H9 (cell line): ENCODE measurements around the gene PCDH9. TPM values are rescaled to one million over a fixed set of nuclear protein-coding genes. Genes with fewer than 3 reads are reported as not detected.

Experiments used
- DNase-seq: peaks from one replicate; pipeline ENCODE4 v3.0.0-alpha.2; 2017
- H2AFZ ChIP-seq: one replicate; pipeline ENCODE4 v1.6.1; 2013; ENCODE audit warnings: mild to moderate bottlenecking, low read length, control low read depth, moderate library complexity
- H2AK5ac ChIP-seq: 2 replicates; pipeline ENCODE4 v1.6.1; 2013; ENCODE audit warnings: low read length, control low read depth, mixed read lengths; ENCODE audit not compliant: insufficient read length
- H2BK120ac ChIP-seq: one replicate; pipeline ENCODE4 v1.6.1; 2013; ENCODE audit warnings: low read depth, mild to moderate bottlenecking, low read length, control low read depth, inconsistent platforms; ENCODE audit not compliant: poor library complexity, severe bottlenecking
- H2BK12ac ChIP-seq: 2 replicates; pipeline ENCODE4 v1.6.1; 2013; ENCODE audit warnings: low read length, control low read depth, mixed read lengths, low read depth; ENCODE audit not compliant: insufficient read length
- H2BK15ac ChIP-seq: 2 replicates; pipeline ENCODE4 v1.6.1; 2013; ENCODE audit warnings: low read depth, low read length, control low read depth
- H2BK20ac ChIP-seq: one replicate; pipeline ENCODE4 v1.6.1; 2013; ENCODE audit warnings: low read depth, mild to moderate bottlenecking, low read length, control low read depth, inconsistent platforms; ENCODE audit not compliant: poor library complexity, severe bottlenecking
- H2BK5ac ChIP-seq: 2 replicates; pipeline ENCODE4 v1.6.1; 2013; ENCODE audit warnings: low read length, control low read depth, mixed read lengths; ENCODE audit not compliant: insufficient read length
- H3K14ac ChIP-seq: 2 replicates; pipeline ENCODE4 v1.6.1; 2013; ENCODE audit warnings: low read length, control low read depth; ENCODE audit not compliant: insufficient read depth
- H3K18ac ChIP-seq: 2 replicates; pipeline ENCODE4 v1.6.1; 2013; ENCODE audit warnings: low read depth, mild to moderate bottlenecking, mixed read lengths, low read length, control low read depth; ENCODE audit not compliant: insufficient read length
- H3K23ac ChIP-seq: 2 replicates; pipeline ENCODE4 v1.6.1; 2013; ENCODE audit warnings: low read length, control low read depth, mixed read lengths, low read depth; ENCODE audit not compliant: insufficient read length
- H3K23me2 ChIP-seq: 2 replicates; pipeline ENCODE4 v1.6.1; 2013; ENCODE audit warnings: low read depth, mild to moderate bottlenecking, mixed read lengths, low read length, control low read depth; ENCODE audit not compliant: insufficient read length, poor library complexity, severe bottlenecking
- H3K27ac ChIP-seq: 2 replicates; pipeline ENCODE4 v1.5.1; 2013; ENCODE audit warnings: low read length, control low read depth, mixed read lengths, low read depth; ENCODE audit not compliant: insufficient read length
- H3K27me3 ChIP-seq: 2 replicates; pipeline ENCODE4 v1.6.1; 2013; ENCODE audit warnings: low read length, control low read depth, inconsistent platforms; ENCODE audit not compliant: insufficient read depth
- H3K4ac ChIP-seq: 2 replicates; pipeline ENCODE4 v1.6.1; 2013; ENCODE audit warnings: low read depth, mild to moderate bottlenecking, control low read depth, inconsistent platforms, low read length, moderate library complexity
- H3K4me1 ChIP-seq: 2 replicates; pipeline ENCODE4 v1.6.1; 2013; ENCODE audit warnings: low read length, control low read depth, inconsistent platforms; ENCODE audit not compliant: insufficient read depth
- H3K4me2 ChIP-seq: 2 replicates; pipeline ENCODE4 v1.6.1; 2013; ENCODE audit warnings: low read length, control low read depth, mixed read lengths; ENCODE audit not compliant: insufficient read length, insufficient read depth
- H3K56ac ChIP-seq: 2 replicates; pipeline ENCODE4 v1.6.1; 2013; ENCODE audit warnings: low read depth, mild to moderate bottlenecking, mixed read lengths, low read length, control low read depth; ENCODE audit not compliant: insufficient read length
- H3K79me1 ChIP-seq: 2 replicates; pipeline ENCODE4 v1.6.1; 2013; ENCODE audit warnings: low read depth, mild to moderate bottlenecking, moderate library complexity, low read length, control low read depth, inconsistent platforms; ENCODE audit not compliant: insufficient read depth, poor library complexity, severe bottlenecking
- H3K79me2 ChIP-seq: 2 replicates; pipeline ENCODE4 v1.6.1; 2013; ENCODE audit warnings: low read length, control low read depth, inconsistent platforms; ENCODE audit not compliant: insufficient read depth
- H3K9ac ChIP-seq: 2 replicates; pipeline ENCODE4 v1.6.1; 2013; ENCODE audit warnings: low read length, control low read depth, mixed read lengths; ENCODE audit not compliant: insufficient read length; ENCODE audit errors: extremely low read depth
- H3K9me3 ChIP-seq: one replicate; pipeline ENCODE4 v1.6.1; 2013; ENCODE audit warnings: low read depth, low read length, inconsistent platforms; ENCODE audit not compliant: control insufficient read depth
- H3T11ph ChIP-seq: one replicate; pipeline ENCODE4 v1.6.1; 2013; ENCODE audit warnings: mild to moderate bottlenecking, low read length, control low read depth, inconsistent platforms
- H4K20me1 ChIP-seq: one replicate; pipeline ENCODE4 v1.6.1; 2013; ENCODE audit not compliant: control insufficient read depth, insufficient read length, insufficient read depth
- H4K5ac ChIP-seq: 2 replicates; pipeline ENCODE4 v1.6.1; 2013; ENCODE audit warnings: low read depth, mild to moderate bottlenecking, mixed read lengths, low read length, control low read depth; ENCODE audit not compliant: insufficient read length
- H4K8ac ChIP-seq: replicated peaks from 2 replicates; pipeline ENCODE4 v1.6.1; 2013; ENCODE audit warnings: low read length, control low read depth, mixed read lengths, low read depth; ENCODE audit not compliant: insufficient read length
- H4K91ac ChIP-seq: 2 replicates; pipeline ENCODE4 v1.6.1; 2013; ENCODE audit warnings: low read depth, mild to moderate bottlenecking, moderate library complexity, mixed read lengths, low read length, control low read depth; ENCODE audit not compliant: insufficient read length
- H3K27ac Mint-ChIP-seq, 3 experiments: 2 replicates in 2 of 3; 3 replicates in 1 of 3; pipeline ENCODE4 v1.8.0; 2020 to 2021; ENCODE audit warnings: mixed read lengths in 3 of 3, mild to moderate bottlenecking in 1 of 3, moderate library complexity in 1 of 3
- H3K27me3 Mint-ChIP-seq: 2 replicates; pipeline ENCODE4 v1.8.0; 2021; ENCODE audit warnings: low read depth, mild to moderate bottlenecking, moderate library complexity, mixed read lengths
- H3K36me3 Mint-ChIP-seq, 3 experiments: 2 replicates in 2 of 3; 3 replicates in 1 of 3; pipeline ENCODE4 v1.8.0; 2020 to 2021; ENCODE audit warnings: low read depth in 3 of 3, mixed read lengths in 3 of 3; ENCODE audit not compliant: insufficient read depth in 1 of 3
- H3K4me1 Mint-ChIP-seq, 2 experiments: 2 replicates each; pipeline ENCODE4 v1.8.0; 2020; ENCODE audit warnings: mixed read lengths in 2 of 2
- H3K4me3 Mint-ChIP-seq, 2 experiments: 2 replicates in 1 of 2; 3 replicates in 1 of 2; pipeline ENCODE4 v1.8.0; 2020 to 2021; ENCODE audit warnings: mild to moderate bottlenecking in 2 of 2, mixed read lengths in 2 of 2, moderate library complexity in 1 of 2
- H3K9me3 Mint-ChIP-seq, 2 experiments: 2 replicates in 1 of 2; 3 replicates in 1 of 2; pipeline ENCODE4 v1.8.0; 2020; ENCODE audit warnings: mild to moderate bottlenecking in 2 of 2, mixed read lengths in 2 of 2, moderate library complexity in 1 of 2
- CTCF ChIP-seq: fragments of 200-600 bp; sonication (generic); conservative IDR thresholded peaks from 3 replicates; pipeline ENCODE4 v1.8.0; 2021; ENCODE audit warnings: antibody characterized with exemption, mild to moderate bottlenecking
- total RNA-seq: library from RNA; stranded (reverse); gene quantifications from 2 replicates; pipeline ENCODE4 v1.2.1, GENCODE V29; 2021

PCDH9 gene
- total RNA-seq, 1 experiment from 2014 or later: 0.11 TPM

GRCh38 chr13:66950666-66951065 lies 279.5 kb downstream of the PCDH9 start:
- no peak overlapping the region for H3T11ph ChIP-seq
- no peaks in the 10 kb centered on the region for H3K23me2 ChIP-seq
- H3K79me1 ChIP-seq: no peaks in the 10 kb centered on the region
- Mint-ChIP-seq H3K27me3 (no peaks in the 10 kb centered on the region), H3K4me3 (no peak overlapping the region), H3K4me1 (peaks cover 37 to 48% of the 10 kb centered on the region in 2 experiments), H3K36me3 (no peaks in the 10 kb centered on the region; a peak in 1 of 7 replicates), H3K27ac (peak overlapping the region; percentile 74 to 92 (median 88); a peak in 5 of 7 replicates), H3K9me3 (no peaks in the 10 kb centered on the region)
- no peak overlapping the region for H3K18ac ChIP-seq
- no peaks in the 10 kb centered on the region for H4K20me1 ChIP-seq
- no peak overlapping the region for H3K27ac ChIP-seq
- H3K56ac ChIP-seq: no peak overlapping the region
- no peak overlapping the region for H4K5ac ChIP-seq
- peaks cover 3% of the 10 kb centered on the region; the same call in 1 of the 2 replicates for H3K4me1 ChIP-seq
- no peak overlapping the region for H2BK5ac ChIP-seq
- no peak overlapping the region for H2BK120ac ChIP-seq
- no peak overlapping the region for H2BK12ac ChIP-seq
- no peaks in the 10 kb centered on the region for H3K9me3 ChIP-seq
- no peak overlapping the region for H2BK20ac ChIP-seq
- H3K4ac ChIP-seq: no peak overlapping the region
- no peak overlapping the region for H3K14ac ChIP-seq
- no peak overlapping the region for H2BK15ac ChIP-seq
- H2AFZ ChIP-seq: no peak overlapping the region
- no peak overlapping the region for H2AK5ac ChIP-seq
- DNase-seq: no peak
- H4K8ac ChIP-seq: no peak overlapping the region
- no peak overlapping the region for H4K91ac ChIP-seq
- no peak overlapping the region for H3K23ac ChIP-seq
- TF ChIP-seq CTCF: no peak
- no peak overlapping the region for H3K9ac ChIP-seq
- no peaks in the 10 kb centered on the region for H3K79me2 ChIP-seq
- H3K27me3 ChIP-seq: no peaks in the 10 kb centered on the region
- H3K4me2 ChIP-seq: no peak overlapping the region
